Activated CD4-positive, alpha-beta T cell treated with anti-CD3 and anti-CD28 coated beads, Interleukin-2, amount 50 U/mL, for 24 hours (primary cell): Measurements from ENCODE around the gene ADGRV1.

Experiments used
- DNase-seq, 2 donors: peaks; one replicate each; pipeline ENCODE4 v3.0.0-alpha.2; 2020; ENCODE audit warnings: low read depth in 1 of 2, low spot score in 1 of 2

ADGRV1 gene

DNA sequence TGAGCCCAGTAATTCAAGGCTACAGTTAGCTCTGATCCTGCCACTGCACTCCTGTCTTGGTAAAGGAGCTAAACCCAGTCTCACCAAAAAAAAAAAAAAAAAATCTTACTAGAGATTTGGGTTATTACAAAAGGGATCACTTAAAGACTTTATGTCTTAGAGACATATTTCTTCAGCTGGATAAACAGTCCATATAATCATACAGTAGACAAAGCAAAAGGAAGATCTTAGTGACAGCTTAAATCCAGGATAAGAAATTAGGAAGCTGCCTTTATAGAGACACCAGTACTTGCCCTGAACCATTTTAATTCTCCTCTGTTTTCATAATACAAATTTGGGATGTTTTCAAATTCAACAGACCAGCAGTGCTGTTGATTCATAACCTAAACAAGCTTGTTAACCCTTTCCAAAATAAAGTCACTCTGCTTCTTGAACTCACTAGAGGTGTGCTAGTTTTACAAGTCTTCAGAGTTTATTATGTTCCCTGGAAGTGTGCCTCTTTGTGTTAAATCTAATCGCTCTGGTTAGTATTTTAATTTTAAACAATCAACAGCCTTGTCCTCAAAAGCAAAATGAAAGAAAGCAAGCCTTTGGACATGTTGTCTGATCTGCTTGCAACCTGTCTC lies 569.0 kb downstream of the ADGRV1 start:
- no peak for DNase-seq

DNA sequence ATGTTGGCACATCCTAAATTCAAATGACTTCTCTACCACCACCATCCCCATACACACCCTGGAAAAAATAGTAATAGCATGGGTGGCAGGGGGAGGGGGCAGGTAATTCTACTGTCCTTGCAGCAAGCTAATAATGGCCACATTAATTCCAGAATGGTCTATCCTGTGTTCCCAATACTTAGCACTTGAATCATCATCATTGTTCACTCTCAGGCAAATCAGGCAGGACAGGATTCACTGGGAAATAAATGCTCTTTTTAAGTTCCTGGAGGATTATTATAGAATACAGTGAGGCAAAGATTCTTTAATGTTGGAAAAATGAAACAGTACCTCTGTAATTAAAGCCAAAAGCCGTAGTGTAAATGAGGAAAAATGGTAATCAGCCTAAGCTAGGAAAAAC lies 570.0 kb downstream of the ADGRV1 start:
- DNase-seq, result no peak

DNA sequence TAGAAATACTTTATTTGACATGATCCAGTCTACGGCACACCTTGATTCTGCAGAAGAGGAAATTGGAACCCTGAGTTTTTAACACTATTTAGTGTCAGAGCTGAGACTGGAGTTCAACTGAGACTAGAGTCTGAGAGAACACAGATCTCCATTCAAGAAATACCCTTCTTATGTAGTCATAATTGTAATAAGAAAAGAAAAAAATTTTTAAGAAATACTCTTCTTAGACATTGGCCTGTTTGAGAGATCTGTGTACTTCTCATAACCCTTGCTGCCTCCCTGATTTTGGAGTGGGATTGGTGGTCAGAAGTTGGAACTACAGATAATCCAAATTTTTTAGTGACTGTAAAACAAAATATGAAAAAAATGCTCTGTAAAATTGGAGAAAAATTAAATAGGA lies 571.2 kb downstream of the ADGRV1 start:
- no peak for DNase-seq

DNA sequence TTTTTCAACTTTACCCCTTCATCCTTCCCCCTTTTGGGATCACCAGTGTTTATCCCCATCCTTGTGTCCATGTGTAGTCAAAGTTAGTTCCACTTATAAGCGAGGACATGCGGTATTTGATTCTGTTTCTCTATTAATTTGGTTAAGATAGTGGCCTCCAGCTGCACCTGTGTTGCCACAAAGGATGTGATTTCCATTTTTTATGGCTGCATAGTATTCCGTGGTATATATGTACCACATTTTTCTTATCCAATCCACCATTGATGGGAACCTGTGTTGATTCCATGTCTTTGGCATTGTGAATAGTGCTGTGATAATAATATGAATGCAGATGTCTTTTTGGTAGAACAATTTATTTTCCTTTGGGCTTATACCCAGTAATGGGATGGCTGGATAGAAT lies 572.2 kb downstream of the ADGRV1 start:
- DNase-seq, result no peak

DNA sequence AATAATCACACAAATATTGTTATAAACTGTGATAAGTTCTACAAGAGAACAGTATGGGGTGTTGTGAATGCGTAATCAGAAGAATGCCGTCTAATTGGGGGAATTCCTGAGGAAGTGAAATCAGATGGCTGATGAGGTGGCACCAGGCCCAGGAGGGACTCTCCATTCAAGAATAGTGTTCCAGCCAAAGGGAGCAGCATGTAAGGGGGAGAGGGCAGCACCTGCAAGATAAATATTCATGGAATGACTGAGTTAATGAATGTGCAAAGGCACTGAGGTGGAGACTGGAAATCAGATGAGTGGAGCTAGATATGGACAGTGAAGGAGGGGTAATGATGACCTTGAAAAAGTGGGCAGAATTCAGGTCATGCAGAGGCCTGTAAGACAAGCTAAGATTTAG lies 574.0 kb downstream of the ADGRV1 start:
- DNase-seq, result no peak

DNA sequence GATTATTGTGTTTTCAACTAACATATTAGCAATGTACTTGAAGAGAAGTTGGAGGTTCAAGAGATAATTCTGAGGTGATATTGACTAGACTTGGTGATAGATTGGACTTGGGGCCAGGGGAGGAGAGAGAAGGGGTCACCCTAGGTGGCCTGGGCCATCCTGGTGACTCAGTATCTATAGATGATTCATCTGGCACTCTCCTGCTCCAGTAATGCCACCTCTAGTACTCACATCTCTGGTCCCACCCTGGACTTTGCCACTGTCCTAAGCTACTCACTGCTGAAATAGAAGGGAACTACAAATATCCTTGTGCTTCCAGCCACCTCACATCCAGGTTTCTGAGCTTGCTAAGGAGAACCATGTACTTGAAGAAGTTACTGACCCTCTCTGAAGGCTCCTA lies 574.6 kb downstream of the ADGRV1 start:
- DNase-seq, result no peak

DNA sequence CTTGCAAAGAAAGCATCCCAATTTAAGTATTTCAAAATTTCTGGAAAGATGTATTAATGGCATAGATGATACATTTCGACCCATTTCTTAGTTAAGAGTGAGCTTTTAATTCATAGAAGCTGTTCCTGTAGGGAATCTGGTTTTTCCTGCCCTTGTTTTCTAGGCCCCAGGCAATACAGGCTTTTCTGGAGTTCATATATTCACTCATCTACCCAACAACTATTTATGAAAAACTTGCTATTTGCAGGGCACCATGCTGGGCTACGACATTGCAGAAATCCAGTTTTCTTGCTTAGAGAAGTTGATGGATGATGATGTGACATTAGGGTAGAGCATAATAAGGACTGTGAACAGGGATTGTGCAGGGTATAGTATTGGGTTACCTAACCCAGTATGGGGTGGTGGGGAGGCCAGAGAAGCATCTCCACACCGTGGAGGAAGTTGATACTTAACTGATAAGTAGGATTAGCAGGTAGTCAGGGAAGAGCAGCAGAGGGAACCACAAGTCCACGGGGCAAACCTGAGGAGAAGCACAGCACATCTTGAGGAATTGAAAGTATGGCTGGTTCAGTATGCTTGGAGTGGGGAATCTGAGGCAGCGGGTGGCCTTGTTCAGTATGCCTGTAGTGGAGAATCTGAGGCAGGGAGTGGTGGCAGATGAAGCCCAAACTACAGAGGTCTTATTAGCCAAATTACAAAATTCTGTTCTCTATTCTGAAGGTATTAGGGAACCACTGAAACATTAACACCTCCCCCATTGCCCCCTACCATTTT lies 577.1 kb downstream of the ADGRV1 start:
- DNase-seq, result no peak

DNA sequence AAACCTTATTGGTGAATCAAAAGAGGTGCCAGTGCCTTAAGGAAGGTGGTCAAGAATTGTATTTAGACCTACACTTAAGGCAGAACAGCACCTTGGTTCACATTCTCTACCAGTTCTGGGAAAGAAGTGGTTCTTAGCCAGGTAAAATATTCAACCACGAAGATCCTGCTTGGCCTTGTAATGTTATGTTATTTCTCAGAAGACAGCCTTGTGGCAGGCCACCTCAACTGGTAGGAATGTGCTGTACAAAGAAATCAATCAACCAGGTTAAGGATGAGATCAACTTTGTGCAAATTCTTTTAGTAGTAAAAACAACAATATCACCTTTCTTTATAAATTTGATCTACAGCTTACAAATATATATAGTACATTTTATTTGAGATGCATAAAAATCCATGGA lies 577.7 kb downstream of the ADGRV1 start:
- DNase-seq, result no peak

DNA sequence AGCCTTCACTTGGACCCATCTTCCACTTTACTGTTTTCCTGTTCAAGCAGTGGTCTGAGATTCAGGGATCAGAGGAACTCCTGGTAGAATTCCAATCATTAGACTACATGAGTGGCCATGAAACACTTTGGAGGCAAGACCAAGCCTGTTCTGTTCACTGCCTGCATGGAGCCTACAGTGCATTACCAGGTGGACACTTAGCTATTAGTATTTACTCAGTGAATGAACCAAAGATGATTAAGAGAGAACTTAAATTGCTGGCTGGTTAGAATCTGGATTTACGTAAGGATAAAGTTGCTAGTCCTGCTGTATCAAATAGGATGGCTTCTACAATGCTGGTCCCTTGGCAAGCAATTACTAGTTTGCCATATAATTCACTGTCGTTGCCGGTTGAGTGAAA lies 579.0 kb downstream of the ADGRV1 start:
- no peak for DNase-seq

DNA sequence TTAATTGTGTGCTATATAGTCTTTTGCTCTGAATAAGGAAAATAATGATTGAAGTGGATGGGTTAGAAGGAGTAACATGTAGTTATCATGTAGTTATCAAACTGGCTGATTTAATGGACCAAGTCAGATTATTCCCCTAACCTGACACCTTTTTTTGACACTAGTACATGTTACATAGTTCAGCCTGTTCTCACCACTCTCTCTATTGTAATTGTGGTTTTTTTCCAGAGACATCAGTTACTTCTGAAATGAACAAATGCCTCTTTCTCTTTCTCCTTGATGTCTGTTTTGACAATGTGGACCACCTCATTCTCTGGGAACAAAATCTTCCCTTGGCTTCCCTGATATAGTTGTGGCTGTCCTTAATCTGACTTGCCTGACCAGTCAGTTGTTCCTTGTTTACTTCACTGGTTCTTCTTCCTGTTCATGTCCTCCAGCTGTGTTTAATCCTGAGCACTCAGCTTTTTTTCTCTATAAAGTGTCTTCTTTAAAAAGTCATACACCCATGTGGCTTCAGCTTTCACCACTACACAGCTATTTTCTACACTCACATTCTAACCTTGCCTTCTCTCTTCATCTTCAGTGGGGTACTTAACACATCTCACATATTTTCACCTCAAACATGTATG lies 581.1 kb downstream of the ADGRV1 start:
- no peak for DNase-seq

DNA sequence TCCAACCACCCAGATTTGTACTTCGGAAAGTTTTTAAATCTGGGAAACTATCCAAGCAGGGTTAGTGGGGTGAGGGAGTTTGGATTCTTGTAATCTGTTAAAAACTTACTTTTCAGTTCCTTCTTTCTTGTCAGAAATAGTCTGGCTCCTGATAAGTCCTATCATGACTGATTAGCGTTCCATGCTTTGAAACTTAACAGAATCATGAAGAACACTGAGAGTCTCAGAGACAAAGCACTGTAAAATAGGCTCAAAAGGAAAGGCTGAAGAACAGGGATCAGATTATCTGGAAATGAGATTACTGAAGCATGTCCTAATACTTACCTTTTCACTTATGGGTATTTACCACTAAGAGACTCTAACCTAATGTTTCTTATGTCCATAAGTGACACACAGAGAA lies 582.1 kb downstream of the ADGRV1 start:
- DNase-seq, result no peak

DNA sequence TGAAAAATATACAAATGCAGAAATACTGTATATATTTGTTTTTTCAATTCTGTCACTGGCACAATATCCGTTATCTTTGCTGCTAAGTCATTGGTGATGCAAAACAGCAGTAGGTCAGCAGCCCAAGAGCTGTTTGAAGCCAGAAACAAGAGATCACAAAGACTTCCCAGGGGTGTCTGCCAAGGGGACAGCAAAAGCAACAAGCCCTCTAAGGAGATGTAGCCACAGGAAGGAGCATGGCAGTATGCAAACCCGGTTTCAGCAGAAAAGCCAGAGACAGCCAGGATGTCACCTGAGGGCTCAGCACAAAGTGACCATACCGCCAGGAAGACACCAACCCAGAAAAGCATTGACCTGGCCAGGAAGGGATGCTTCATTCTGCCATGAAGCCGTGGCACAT lies 583.0 kb downstream of the ADGRV1 start:
- DNase-seq, result no peak

DNA sequence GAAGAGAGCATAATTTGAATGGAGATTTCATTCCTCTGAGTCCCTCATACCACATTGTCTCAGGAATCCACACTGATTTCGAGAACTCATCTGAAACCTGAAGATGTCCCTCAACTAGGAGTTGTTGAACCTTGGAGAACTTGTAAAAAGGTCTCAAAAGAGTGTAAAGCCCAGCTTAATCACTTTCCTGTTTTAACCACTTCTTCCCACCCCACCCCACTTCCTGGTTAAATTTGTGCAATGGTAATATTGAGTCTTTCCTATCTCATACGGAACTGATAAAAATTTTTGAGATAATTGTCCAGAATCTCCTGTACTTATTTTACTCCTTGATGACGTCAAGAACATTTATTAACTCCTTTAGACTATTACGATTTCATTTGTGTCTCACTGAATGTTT lies 583.8 kb downstream of the ADGRV1 start:
- no peak for DNase-seq

DNA sequence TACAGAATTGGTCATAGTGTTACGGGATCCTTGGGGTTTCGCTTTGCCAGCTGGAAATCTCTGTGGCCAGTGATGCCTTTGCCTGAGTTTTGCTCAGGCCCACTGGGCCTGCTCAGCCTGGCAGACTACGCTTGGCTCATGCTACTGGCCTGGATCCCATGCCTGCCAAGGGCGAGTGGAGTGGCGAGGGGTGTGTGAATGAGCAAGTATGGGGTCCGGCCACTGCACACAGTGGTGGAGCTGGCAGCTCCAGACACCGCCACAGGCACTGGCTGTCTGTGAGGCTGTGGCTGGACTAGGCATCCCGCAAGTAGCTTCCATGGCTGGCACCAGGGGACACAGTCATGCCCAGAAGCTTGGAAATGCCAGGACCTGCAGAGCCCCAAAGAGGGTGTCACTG lies 584.2 kb downstream of the ADGRV1 start:
- DNase-seq, result no peak

DNA sequence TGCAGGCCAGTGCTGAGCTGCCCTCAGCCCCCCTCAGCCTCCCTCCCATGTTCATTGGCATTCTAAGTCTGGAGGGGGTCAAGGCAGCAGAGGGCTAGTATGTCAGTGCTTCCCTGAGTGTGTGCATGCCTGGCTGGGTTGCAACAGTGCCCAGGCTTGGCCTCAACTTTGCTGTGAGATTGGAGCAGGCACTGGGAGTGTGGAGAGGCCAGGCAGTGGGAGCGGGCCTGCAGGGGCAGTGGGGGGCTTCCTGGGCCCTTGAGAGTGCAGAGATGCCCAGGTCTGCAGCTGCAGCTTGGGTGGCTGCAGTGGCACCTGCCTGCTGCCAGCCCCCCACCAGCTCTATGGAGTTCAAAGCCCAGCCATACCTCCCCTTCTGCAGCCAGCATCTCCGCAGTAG lies 585.2 kb downstream of the ADGRV1 start:
- no peak for DNase-seq

DNA sequence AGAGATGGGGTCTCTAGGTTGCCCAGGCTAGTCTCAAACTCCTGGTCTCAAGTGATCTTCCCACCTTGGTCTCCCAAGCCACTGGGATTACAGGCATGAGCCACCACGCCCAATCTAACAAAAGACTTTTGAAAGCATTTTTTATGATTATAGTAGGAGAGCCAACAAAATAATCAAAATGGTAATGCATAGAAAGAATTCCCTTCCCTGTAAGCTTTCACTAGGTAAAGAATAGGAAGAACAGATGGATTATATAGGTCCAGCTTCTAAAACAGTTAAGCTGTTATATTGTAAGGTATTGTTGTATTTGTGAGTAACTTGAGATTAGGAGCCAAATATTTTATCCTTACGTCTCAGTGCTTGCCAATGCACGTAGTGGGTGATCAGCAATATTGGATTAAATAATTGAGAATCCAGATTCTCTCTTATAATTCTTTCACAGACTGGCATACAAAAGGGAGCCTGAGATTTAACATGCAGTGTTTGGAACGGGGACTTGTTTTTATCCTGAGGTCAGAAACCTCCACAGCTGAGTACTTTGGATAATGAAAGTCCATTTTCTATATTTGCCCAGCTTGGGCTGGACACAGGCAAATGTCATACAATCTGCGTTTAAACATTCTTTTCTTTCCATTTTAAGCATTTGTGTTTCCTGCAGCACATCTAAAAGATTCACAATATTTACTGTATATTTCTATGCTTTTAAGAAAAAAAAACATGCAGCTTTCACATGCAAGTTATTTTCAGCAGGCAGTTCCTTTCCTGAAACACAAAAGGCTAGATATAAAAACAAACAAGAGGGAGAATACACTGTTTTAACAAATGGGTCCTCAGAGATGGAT lies 586.1 kb downstream of the ADGRV1 start:
- no peak for DNase-seq

DNA sequence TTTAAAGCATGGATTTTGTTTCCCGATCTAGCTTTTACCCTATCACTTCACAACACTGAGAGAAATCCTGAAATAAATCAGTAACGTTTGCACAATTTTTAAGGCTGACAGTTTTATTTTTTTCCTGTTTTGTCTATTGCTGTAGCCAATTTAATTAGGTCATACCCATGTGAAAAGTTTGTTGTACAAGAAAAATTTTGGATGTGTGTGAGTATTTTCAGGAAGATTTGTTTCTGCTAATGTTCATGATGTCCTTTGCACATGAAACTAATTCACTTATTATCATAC lies 586.7 kb downstream of the ADGRV1 start:
- DNase-seq, result no peak

DNA sequence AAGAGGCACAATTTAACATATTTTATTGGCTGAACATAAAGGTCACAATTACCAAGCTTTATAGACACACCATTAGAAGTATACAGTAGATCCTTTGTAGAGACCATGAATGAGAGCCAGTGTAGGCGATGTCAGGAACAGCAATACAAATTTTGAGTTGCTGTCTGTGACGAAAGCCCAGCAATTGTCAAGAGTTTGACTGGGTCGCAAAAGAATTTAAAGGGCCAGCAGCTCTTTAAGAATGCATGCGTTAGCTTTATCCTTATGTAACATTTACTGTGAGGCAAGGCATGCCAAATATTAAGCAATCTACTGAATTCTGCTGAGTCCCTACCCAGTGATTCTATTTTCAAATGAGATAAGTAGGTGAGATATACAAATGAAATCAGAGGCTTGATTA lies 587.6 kb downstream of the ADGRV1 start:
- DNase-seq, result no peak

DNA sequence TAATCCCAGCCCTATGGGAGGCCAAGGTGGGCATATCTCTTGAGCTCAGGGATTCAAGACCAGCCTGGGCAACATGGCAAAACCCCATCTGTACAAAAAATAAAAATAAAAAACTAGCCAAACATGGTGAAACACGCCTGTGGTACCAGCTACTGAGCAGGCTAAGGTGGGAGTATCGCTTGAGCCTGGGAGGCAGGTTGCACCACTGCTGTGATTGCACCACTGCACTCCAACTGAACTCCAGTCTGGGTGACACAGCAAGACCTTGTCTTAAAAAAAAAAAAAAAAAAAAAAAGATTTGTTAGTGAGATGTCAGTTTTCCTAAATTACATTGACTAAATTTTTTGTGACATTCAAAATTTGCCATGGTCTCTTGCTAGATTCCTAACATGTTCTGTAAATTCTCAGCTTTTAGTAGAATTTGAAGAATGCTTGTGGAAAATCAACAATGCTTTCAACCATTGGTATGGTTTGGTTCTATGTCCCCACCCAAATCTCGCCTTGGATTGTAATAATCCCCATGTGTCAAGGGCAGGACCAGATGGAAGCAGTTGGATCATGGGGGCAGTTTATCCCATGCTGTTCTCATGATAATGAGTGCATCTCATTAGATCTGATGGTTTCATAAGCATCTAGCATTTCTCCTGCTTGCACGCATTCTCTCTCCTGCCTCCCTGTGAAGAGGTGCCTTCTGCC lies 588.5 kb downstream of the ADGRV1 start:
- no peak for DNase-seq

DNA sequence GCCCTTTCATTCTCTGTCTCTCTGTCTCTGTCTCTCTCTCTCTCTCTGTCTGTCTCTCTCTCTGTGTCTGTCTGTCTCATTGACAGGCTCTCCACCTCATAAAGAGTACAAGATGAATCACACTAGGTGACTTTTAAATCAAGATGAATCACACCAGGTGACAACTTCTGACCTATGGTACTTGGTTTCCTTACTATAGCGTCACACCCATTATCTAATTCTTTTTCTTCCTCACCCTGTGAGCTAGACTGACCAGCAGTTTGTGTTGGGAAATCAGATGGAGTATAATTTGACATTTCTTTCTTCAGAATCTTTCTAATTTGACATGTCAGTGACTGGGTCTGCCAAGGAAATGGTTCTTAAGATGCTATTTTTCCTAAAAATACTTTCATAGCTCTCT lies 591.6 kb downstream of the ADGRV1 start:
- DNase-seq, result no peak

DNA sequence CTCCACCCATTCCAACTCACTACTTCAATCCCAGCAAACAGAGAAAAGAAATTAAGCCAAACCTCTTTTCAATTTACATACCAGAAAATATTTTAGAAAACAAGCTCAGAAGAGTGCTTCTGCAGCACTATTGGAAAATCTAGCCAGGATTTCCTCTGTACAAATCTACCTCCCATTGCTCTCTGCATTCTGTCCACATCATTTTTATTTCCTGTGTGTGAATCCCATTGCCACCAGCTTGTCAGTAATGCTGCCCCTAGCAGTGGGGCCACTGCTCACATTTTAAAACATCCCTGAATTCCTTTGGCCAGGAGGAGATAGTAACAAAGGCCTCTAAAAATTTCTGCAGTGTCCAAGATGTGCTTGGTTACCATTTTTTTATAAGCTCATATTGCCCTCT lies 592.0 kb downstream of the ADGRV1 start:
- DNase-seq, result no peak
